NCI-H1105 treated with DMSO at 0.1 percent for 48 hours (cell line): Measurements from ENCODE around the gene MDP1.

Experiments
- DNase-seq: peaks from one replicate; lab custom pipeline; 2025; lab: John Stamatoyannopoulos, UW

Gene MDP1

GRCh38 chr14:24197056-24197450 lies 18.8 kb downstream of the MDP1 start:
- DNase-seq: no peak

- DNase-seq: peak; percentile 31
Observed at GRCh38 chr14:24196071-24197055, 19.5 kb downstream of the MDP1 start.

- peak; percentile 79 for DNase-seq
Observed at GRCh38 chr14:24195186-24196070, 20.4 kb downstream of the MDP1 start, which contains the start of gene TM9SF1. TSS of gene TM9SF1 (minus strand) at chr14:24195441. CDS start at chr14:24195019, 422 bp downstream.

GRCh38 chr14:24194873-24195185 lies 21.0 kb downstream of the MDP1 start:
- DNase-seq: no peak

GRCh38 chr14:24194186-24194872 lies 21.5 kb downstream of the MDP1 start:
- DNase-seq: no peak

- DNase-seq: no peak
Observed at GRCh38 chr14:24192933-24193332, 22.9 kb downstream of the MDP1 start.

- DNase-seq: no peak
Observed at GRCh38 chr14:24190416-24190815, 25.4 kb downstream of the MDP1 start.

- DNase-seq: no peak
Observed at GRCh38 chr14:24189460-24189859, 26.4 kb downstream of the MDP1 start.

GRCh38 chr14:24189059-24189375 lies 26.8 kb downstream of the MDP1 start:
- no peak for DNase-seq

- DNase-seq: peak; percentile 97
Observed at GRCh38 chr14:24188251-24189058, 27.4 kb downstream of the MDP1 start, which contains the start of gene IPO4. TSS of gene IPO4 (minus strand) at chr14:24188816. CDS start at chr14:24188787, 29 bp downstream.

- DNase-seq: no peak
Observed at GRCh38 chr14:24187539-24187915, 28.3 kb downstream of the MDP1 start.

GRCh38 chr14:24186831-24187538 lies 28.9 kb downstream of the MDP1 start:
- no peak for DNase-seq

- no peak for DNase-seq
Observed at GRCh38 chr14:24185741-24186140, 30.1 kb downstream of the MDP1 start.

GRCh38 chr14:24185026-24185425 lies 30.8 kb downstream of the MDP1 start:
- no peak for DNase-seq

- DNase-seq: no peak
Observed at GRCh38 chr14:24184104-24184970, 31.5 kb downstream of the MDP1 start.

- no peak for DNase-seq
Observed at GRCh38 chr14:24183014-24183481, 32.8 kb downstream of the MDP1 start.

- DNase-seq: no peak
Observed at GRCh38 chr14:24182110-24182882, 33.6 kb downstream of the MDP1 start.

- no peak for DNase-seq
Observed at GRCh38 chr14:24181371-24182077, 34.3 kb downstream of the MDP1 start.
